Mucosa of descending colon (tissue), 3 donors: ENCODE data around the gene PCDHA4. TPM values are rescaled to one million over a fixed set of nuclear protein-coding genes. Genes with fewer than 3 reads are reported as not detected.
"Not testable (repeated sequence)": the region's sequence is repeated elsewhere in the genome, so short reads cannot be mapped to it uniquely, and the experiment has no call there.

Source experiments
- ATAC-seq: fragments of 200-7000 bp; cut with Tn5 transposase; one replicate; pipeline ENCODE4 v1.9.1; 2020; ENCODE audit warnings: mild to moderate bottlenecking, moderate library complexity
- DNase-seq, 3 donors: peaks; one replicate each; pipeline ENCODE4 v3.0.0-alpha.2; 2020
- H3K36me3 ChIP-seq: fragments of 200-600 bp; one replicate; pipeline ENCODE4 v1.8.0; 2021; ENCODE audit warnings: low read depth, mild to moderate bottlenecking
- H3K4me1 ChIP-seq: fragments of 200-600 bp; one replicate; pipeline ENCODE4 v1.8.0; 2021; ENCODE audit warnings: low read depth, mild to moderate bottlenecking
- H3K4me3 ChIP-seq: fragments of 200-600 bp; one replicate; pipeline ENCODE4 v1.8.0; 2021; ENCODE audit warnings: mild to moderate bottlenecking
- H3K9me3 ChIP-seq: fragments of 200-600 bp; one replicate; pipeline ENCODE4 v1.8.0; 2021; ENCODE audit warnings: mild to moderate bottlenecking
- CTCF ChIP-seq: fragments of 200-600 bp; IDR thresholded peaks from one replicate; pipeline ENCODE4 v1.8.0; 2022; ENCODE audit warnings: antibody characterized with exemption, mild to moderate bottlenecking
- intact Hi-C, 2 donors: fragments of 100-400 bp; cut with DNase I in 1 of 2; cut with micrococcal nuclease in 1 of 2; formaldehyde crosslinking; loops; one replicate each; pipeline versions ENCODE4 v1.11.0 to v1.11.1; 2022; cut with DNase I, micrococcal nuclease
- total RNA-seq, 3 donors: library from RNA; stranded (reverse); fragmentation: NEBNext Ultra II Directional in 2 of 3; extraction: Animal tissue kit (Norgen Biotek cat#: 25700) in 2 of 3; gene quantifications; one replicate each; pipeline versions ENCODE4 v1.2.1 to v1.2.4, GENCODE V29; 2021 to 2023
- donor health status: DM: no; HTN: no; CAD: no; lungs with moderate emphysema.
- donor health status: DM: no; HTN: no; CAD: no.
- donor health status: DM: no; HTN: yes; CAD: no.

The PCDHA4 gene
- total RNA-seq, 3 donors from 2014 or later: 0.24 to 0.93 (median 0.85) TPM

DNA sequence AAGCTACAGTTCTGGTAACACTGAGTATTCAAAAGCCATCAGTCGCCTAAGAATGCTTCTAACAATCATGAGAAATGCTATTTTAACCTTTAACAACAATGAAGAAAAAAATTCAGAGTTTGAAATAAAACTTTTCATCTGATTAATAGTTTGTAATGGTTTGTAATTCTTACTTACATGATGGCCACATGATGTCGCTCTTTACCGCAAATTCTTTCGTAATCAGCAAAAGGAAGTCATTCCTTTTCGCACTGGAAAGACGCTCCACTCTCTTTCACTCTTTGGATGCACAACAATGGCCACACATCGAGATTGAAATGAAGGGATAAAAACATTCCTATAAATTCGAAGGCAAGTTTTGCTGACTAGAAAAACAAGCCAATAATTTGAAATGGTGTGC is 27.1 kb downstream of the PCDHA4 start, which contains the start of gene PCDHA7:
Gene PCDHA7, plus strand, starts transcription at position 277 of the 400 bp plus-strand sequence. Its CDS starts 115 bp downstream, at position 392.
- DNase-seq (no peak), ATAC-seq (no peak)
- Histone ChIP-seq H3K4me1 (no peaks in the 10 kb centered on the region), H3K4me3 (no peak within 1 kb of the TSS), H3K9me3 (peaks cover 42% of the 10 kb centered on the region), H3K36me3 (no peaks in the 10 kb centered on the region)
- no peak for TF ChIP-seq CTCF
- intact Hi-C loops: no loop called here

GRCh38 chr5:140834439-140835008 is 27.7 kb downstream of the PCDHA4 start:
- peaks cover 36% of the 10 kb centered on the region for H3K9me3 ChIP-seq
- peak in 1 of 3 donors; percentile 33 for DNase-seq
- H3K36me3 ChIP-seq, ATAC-seq, intact Hi-C loops, H3K4me1 ChIP-seq, H3K4me3 ChIP-seq: not testable (repeated sequence)

GRCh38 chr5:140835622-140836510 is 29.0 kb downstream of the PCDHA4 start:
- H3K36me3 ChIP-seq: no peaks in the 10 kb centered on the region
- ATAC-seq: no peak
- H3K9me3 ChIP-seq: peaks cover 24% of the 10 kb centered on the region
- H3K4me3 ChIP-seq: no peak overlapping the region
- H3K4me1 ChIP-seq: no peaks in the 10 kb centered on the region
- TF ChIP-seq CTCF: no peak
- intact Hi-C loops: no loop called here
- DNase-seq: no peak

GRCh38 chr5:140840978-140841962 is 34.4 kb downstream of the PCDHA4 start, which contains the start of gene PCDHA8:
Gene PCDHA8, plus strand, starts transcription at chr5:140841187. Its CDS starts 135 bp downstream, at chr5:140841322.
- ATAC-seq (no peak), DNase-seq (no peak)
- no peaks in the 10 kb centered on the region for H3K4me1 ChIP-seq
- H3K36me3 ChIP-seq: no peaks in the 10 kb centered on the region
- intact Hi-C loops: no loop called here
- peaks cover 5% of the 10 kb centered on the region for H3K9me3 ChIP-seq
- no peak for TF ChIP-seq CTCF
- no peak within 1 kb of the TSS for H3K4me3 ChIP-seq

GRCh38 chr5:140842798-140843733 is 36.2 kb downstream of the PCDHA4 start:
- ATAC-seq (no peak), DNase-seq (no peak)
- TF ChIP-seq CTCF: no peak
- Histone ChIP-seq H3K4me1 (no peaks in the 10 kb centered on the region), H3K4me3 (no peak overlapping the region), H3K36me3 (no peaks in the 10 kb centered on the region), H3K9me3 (no peaks in the 10 kb centered on the region)
- intact Hi-C loops: no loop called here

DNA sequence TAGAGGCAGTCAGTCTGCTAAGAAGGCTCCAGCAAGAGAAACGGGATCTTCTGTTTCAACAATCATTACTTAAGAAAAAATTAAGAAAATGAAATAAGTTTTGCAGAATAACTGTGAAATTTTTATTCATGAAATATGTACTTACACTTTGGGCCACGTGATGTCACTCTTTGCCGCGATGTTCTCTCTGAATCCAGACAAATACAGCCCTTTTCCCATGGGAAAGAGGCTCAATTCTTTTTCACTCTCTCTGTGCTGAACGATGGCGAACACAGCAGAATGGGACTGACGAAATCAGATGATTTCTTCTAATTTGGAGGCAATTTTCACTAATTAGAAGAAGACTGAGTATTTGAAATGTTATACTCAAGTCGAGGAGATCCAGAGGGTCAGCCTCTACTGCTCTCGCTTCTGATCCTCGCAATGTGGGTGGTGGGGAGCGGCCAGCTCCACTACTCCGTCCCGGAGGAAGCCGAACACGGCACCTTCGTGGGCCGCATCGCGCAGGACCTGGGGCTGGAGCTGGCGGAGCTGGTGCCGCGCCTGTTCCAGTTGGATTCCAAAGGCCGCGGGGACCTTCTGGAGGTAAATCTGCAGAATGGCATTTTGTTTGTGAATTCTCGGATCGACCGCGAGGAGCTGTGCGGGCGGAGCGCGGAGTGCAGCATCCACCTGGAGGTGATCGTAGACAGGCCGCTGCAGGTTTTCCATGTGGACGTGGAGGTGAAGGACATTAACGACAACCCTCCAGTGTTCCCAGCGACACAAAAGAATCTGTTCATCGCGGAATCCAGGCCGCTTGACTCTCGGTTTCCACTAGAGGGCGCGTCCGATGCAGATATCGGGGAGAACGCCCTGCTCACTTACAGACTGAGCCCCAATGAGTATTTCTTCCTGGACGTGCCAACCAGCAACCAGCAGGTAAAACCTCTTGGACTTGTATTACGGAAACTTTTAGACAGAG is 41.6 kb downstream of the PCDHA4 start, which contains the start of gene PCDHA9:
Gene PCDHA9, plus strand, starts transcription at position 244 of the 964 bp plus-strand sequence. Its CDS starts 114 bp downstream, at position 358.
- not testable (repeated sequence) for ATAC-seq

More for the DNA sequence above, 41.6 kb downstream of the PCDHA4 start, which contains the start of gene PCDHA9:
- H3K4me3 ChIP-seq, H3K4me1 ChIP-seq, H3K36me3 ChIP-seq, DNase-seq, intact Hi-C loops: not testable (repeated sequence)
- peaks cover 11% of the 10 kb centered on the region for H3K9me3 ChIP-seq
